ENCODE data around the gene DMAP1.

GRCh38 chr1:44229435-44230167, 16.3 kb downstream of the DMAP1 start:
- no peak for TF ChIP-seq CTCF (IDR thresholded peaks at IDR 0.05)
- TF ChIP-seq POLR2A (IDR thresholded peaks at IDR 0.05), result no peak
